NAMALWA (cell line): Measurements from ENCODE around the gene TXK.
A peak's percentile ranks its signal among the peaks of the same experiment; 100 is the strongest.
"Not testable (repeated sequence)": the region's sequence is repeated elsewhere in the genome, so short reads cannot be mapped to it uniquely, and the experiment has no call there.

Source experiments
- DNase-seq: peaks from one replicate; pipeline ENCODE4 v3.0.0-alpha.2; 2015; ENCODE audit warnings: low spot score

The TXK gene

DNA sequence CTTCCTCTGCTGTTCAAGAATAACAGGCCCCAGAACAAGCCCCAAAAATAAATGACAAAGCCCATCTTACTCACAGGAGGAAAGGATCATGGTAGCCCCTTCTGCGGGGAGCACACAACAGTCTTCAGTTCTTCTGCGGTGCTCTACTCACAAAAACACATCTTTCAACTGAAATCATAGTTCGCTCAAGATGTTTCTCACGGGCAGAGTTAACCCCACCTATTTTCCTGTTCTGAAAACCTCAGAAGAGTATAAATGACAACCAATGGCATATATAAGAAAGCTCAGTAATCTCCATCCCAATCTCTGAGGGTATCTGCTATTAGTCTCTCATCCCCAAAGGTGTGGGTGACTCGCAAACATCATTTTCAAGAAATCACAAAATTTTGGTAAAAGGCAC lies at the start of gene TXK:
Gene TXK, minus strand, starts transcription at position 170 of the 400 bp plus-strand sequence. Its CDS starts 80 bp downstream, at position 90.
- DNase-seq, result no peak

- no peak for DNase-seq
Observed at GRCh38 chr4:48180234-48180633, 46.2 kb upstream of the TXK start.

DNA sequence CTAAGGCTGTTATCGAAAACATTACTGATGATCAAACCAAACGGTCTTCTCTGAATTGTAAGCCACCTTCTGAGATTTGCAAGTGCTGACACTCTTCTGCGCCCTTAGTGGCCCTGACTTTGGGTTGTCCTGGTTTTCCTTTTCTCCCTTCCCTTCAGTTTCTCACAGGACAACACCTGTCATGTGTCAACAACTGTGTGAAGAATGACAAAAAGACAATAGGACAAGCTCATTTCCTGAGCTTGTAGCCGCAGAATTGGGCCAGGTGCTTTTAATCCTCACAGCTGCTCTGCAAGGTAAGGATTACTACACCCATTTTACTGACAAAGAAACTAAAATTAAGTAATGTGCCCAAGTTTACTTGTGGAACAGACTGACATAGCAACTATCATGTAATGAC lies 44.9 kb upstream of the TXK start:
- DNase-seq, result no peak

GRCh38 chr4:48175806-48176205 lies 41.8 kb upstream of the TXK start:
- no peak for DNase-seq

- no peak for DNase-seq
Observed at GRCh38 chr4:48175328-48175727, 41.3 kb upstream of the TXK start.

GRCh38 chr4:48173056-48173991 lies 39.3 kb upstream of the TXK start:
- DNase-seq, result no peak

DNA sequence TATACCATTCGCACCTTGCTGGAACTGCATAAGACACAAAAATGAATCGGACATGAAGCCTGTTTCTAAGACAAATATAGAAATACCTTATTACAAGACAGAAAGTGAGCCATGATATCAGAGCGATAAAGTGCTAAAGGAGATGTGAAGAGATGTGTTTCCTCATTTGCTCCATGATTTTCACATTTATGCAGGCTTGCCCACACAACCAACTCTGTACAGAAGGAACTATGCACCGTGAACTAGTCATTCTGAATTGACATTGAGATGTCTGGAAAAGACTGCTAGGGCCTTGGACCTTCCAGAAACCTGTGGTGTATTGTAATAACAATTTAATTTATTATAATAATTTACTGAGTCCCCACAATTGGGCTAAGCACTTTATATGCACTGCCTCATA lies 38.6 kb upstream of the TXK start:
- no peak for DNase-seq

DNA sequence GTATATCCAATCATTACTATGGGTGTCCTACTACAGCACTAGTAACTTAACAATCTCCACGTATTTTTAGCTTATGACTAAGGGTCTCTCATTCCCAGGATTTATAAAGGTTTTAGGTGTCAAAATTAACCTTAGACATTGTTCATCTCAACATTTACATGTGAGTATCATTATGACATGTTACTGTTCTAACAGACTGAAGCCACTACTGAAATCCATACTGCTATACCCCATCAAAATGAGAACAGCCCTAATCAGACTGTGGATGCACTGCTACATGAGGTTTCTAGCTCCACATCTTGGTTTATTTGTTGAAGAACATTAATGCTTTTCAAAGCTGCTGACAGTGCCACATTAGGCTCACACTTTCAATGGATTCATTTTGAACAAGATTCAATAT lies 35.6 kb upstream of the TXK start:
- no peak for DNase-seq

DNA sequence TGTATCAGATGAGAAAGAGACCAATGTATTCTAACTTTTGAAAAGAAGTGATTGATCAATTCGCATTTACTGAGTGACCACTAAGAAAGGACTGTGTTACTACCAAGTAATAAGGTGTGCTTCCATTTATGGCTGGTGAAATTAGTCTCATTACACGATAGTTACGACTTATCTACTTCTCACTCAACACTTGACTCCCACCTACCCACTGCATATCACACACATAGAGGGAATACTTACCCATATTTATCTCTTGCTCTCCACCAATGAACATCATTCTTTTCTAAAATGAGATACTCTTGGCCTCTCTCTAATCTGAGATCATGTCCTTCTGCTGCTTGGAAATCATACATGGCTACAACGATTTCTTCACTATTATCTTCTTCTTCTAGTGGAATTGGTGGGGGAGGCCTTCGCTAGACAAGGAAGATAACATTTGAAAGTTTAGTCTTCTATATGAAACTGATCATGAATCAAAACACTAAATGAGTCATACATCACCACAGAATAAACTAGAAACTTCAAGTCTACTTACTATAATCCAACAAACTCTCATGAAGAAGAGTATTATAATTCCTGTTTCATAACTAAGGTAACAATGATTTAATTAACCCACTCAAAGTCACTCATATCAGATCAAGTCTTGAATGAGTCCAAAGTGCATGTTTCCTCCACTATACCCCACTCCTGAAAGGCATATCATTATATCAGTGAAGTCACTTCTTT lies 33.7 kb upstream of the TXK start:
- no peak for DNase-seq

DNA sequence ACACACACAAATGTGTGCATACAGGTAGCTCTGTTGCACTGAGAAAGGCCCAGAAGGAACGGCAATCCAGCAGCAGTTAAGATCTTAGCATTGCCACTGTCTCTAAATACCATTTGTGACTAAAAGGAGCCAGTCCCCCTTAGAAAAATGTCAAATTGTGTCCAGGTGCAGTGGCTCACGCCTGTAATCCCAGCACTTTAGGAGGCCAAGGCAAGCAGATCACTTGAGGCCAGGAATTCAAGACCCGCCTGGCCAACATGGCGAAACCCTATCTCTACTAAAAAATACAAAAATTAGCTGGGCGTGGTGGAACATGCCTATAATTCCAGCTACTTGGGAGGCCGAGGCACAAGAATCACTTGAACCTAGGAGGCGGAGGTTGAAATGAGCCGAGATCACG lies 30.5 kb upstream of the TXK start:
- DNase-seq, result not testable (repeated sequence)

GRCh38 chr4:48163746-48164145 lies 29.7 kb upstream of the TXK start:
- no peak for DNase-seq

DNA sequence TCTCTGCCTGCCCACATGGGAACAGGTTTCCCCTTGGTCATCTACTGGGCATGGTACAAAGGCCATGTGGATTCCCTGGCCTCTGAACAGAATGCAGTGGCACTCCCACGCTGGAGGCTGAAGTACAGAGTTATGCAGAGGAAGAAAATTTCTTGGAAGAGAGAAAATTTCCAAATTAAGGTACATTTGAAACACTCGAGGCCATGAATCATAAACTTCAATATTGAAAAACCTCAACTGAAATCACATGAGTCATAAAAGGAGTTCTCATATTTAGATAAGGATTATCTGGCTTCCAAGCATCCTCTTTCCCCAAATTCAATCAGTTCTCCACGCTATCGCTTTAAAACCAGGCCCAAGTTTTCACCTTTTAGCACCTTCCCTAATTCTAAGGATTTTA lies 28.1 kb upstream of the TXK start:
- DNase-seq, result no peak

DNA sequence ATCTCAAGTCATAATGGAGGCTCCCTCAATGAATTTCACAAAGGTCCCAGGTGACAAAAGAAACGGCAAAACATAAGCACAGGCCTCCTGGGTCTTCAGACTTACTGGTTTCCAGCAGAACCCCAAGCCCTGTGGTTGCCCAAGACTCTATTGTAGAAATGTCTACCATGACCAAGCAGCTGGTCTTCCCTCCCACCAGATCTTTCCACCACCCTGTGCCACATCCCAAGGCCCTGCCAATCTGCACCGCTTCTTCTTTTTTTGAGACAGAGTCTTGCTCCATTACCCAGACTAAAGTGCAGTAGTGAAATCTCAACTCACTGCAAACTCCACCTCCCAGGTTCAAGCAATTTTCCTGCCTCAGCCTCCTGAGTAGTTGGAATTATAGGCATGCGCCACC lies 23.2 kb upstream of the TXK start:
- DNase-seq, result no peak

DNA sequence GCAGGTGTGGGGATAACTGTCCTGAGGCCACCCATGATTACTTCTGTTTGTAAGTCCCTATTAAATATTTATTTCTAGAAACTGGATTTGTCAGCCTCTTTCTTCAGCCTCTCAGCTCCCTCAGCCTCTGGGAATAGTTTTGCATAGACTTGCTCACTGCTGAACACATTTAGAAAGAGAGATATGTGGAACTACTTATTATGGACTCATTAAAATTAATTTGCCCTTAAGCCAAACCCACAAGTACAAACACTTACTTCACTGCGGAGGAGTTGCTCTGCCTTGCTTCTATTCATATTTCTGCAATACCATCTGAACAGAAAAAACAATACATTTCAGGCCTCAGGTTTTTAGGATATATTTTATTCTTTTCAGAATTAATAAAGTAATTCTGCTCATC lies 22.4 kb upstream of the TXK start:
- no peak for DNase-seq

DNA sequence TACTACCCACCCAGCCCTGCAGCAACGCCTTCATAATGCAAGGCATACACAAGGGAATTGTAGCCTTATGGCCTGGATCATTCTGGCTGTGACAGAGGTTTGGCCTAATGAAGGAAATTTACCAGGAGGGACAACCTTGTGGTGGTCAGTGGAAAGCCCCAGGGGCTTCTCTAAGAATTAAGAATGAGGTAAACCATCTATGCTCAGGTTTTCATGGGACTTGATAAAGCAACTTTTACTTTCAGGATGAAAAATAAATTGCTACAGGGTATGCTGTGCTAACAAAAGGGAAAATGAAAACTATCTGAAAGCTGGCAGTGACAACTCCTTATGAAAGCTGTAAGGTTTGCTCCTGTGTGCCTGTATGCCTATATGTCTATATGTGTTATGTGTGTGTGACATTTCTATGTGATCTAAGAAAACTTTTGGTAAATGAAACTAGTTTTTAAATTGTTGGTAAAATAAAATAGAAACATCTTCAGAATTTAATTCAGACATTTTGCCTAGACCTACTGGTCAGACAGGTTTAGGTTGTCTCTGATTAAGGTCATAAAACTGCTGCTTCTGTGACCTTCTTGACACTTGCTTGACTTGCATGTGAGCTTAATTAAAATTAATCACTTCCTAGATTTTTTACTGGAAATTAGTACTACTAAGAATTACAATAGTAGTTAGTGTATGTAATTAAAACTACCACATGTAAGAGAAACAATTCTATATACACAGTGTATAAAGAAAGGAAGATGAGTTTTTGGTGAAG lies 19.9 kb upstream of the TXK start:
- DNase-seq, result no peak

DNA sequence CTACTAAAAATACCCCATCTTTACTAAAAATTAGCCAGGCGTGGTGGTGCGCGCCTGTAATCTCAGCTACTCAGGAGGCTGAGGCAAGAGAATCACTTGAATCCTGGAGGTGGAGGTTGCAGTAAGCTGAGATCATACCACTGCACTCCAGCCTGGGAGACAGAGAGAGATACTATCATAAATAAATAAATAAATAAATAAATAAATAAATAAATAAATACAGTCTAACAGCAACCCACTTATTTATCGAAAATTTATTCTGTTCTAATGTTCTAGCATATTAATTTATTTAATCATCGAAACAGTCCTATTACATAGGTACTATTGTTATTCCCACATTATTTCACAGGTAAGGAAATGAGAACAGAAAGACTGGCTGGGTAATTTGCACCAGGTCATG lies 18.2 kb upstream of the TXK start:
- no peak for DNase-seq

DNA sequence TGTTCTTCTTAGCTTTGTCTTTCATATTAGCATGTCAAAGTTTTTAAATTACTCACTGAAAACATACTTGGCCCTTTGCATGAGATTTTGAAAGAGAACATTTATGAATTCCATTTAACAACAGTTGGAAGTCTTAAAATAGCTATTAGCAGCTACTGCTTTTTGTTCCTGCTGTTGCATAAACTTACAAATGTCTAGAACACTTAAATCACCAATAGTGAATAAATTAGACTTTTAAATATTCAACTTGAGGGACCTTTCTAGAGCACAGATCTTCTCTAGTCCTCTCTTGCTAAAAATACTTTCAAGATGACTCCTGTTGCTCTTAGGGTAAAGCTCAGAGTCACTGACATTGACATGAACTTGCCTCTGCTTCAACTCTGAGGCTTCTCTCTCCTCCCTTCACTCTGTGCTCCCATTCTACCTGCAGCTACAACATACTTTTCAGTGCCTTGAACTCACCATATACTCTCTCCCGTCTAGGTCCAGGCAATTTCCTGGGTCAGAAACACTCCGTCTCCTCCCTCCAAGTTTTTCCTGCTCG lies 15.8 kb upstream of the TXK start:
- DNase-seq, result no peak

DNA sequence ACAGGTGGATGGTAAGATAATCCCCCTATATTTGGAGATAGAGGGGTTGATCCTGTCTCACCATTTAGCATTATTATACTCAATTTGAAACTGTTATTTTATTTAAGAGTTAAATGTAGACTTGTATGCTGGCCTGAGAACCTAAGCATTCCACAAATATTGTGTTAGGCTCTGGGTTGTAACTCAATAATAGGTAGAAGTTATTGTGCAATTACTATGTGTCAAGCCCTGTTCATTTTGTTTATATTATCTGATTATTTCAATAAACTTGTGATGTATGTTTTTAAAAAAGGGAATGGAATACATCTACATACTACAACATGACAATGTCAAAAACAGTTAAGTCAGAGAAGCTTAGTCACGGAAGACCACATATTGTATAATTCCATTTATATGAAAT lies 13.6 kb upstream of the TXK start:
- no peak for DNase-seq

GRCh38 chr4:48141048-48141447 lies 7.0 kb upstream of the TXK start:
- peak; percentile 63 for DNase-seq

DNA sequence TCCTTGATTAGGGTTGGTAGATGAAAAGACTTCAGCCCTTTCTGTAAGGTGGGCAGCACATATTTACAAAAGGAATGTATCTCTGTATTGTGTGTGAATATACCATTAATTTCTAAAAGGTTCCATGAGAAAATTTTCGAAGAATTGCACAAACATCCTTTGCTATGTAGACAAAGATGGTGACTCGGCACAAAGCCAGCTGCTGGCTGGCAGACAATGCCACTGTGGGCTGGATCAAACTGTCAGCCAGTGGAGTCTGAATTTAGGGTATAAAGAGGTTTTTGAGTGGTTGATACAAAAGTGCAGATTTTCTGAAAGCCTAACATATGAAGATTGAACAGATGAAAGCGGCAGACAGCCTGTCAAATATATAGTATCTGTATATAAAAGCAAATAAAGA lies 5.6 kb upstream of the TXK start:
- no peak for DNase-seq

DNA sequence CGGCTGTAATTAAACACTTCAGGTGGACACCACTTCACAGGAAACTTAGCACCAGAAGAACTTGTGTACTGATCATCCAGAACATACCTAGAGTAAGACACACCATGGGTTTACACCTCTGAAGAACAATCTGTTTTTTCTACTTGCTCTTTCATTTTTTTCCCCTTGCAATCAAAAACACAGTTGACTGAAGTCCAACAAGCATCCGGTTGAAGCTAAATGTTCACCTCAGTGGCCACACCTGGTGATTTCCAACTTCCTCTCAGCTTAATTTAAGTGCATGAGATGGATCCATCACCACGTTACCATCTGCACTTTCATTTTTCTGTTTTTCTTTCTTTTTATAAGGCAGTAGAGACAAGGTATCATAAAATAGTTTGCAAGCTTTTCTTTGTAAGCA lies 4.9 kb upstream of the TXK start:
- peak; percentile 37 for DNase-seq

DNA sequence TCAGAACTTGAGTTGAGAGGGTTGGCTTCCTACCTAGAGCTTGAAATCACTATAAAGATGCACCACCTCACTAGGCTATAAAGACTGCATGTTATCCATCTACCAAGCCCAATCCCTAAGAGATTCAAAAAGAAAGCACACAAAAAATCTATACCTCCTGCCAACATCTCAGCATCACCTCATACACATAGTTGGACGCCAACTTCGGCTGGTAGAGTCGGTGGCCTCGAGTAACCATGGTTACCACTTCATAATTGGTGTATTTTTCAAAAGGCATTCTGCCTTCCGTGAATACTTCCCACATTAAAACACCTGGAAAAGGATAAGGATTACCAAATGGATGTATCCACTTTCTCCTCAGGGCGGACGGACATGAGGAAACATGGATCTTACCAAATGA lies 4.5 kb upstream of the TXK start:
- DNase-seq, result no peak
